SW480 (cell line): ENCODE results near the gene ENG.
"Not testable (repeated sequence)": the region's sequence is repeated elsewhere in the genome, so short reads cannot be mapped to it uniquely, and the experiment has no call there.

Experiments used
- DNase-seq: peaks from one replicate; pipeline ENCODE4 v3.0.0-alpha.2; 2016; ENCODE audit warnings: low spot score

Gene ENG

DNA sequence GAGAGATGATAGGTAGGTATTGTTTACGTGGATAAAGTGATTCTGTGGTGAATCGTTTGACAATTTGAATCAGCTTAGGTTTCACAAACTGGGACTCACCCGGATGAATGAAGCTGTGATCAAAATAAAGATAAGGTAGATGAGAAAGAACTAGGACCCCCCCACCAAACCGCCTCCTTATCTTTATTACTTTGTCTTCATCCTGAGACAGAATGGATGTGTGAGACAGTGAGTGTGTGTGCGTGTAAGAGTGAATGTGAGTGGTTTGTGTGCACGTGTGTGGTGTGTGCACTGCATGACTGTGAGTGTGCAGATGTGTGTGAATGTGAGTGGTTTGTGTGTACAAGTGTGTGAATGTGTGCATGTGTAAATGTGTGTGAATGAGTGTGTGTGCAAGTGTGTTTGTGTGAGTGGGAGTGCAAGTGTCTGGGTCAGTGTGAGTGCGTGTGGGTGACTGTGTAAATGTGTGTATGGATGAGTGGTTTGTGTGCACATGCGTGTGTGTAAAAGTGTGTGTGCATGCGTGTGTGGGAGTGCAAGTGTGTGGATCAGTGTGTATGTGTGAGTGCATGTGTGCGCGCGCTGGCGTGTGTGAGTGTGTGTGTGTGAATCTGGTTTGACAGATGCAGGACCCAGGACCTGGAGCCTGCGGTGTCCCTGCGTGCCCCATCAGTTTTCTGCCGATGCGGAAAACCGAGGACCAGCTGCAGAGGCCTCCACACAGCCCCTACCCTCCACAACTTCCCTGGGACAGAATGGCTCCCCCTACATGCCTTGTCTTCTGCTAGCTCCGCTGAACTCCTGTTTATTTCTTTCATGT, 11.4 kb upstream of the ENG start:
- DNase-seq = no peak

DNA sequence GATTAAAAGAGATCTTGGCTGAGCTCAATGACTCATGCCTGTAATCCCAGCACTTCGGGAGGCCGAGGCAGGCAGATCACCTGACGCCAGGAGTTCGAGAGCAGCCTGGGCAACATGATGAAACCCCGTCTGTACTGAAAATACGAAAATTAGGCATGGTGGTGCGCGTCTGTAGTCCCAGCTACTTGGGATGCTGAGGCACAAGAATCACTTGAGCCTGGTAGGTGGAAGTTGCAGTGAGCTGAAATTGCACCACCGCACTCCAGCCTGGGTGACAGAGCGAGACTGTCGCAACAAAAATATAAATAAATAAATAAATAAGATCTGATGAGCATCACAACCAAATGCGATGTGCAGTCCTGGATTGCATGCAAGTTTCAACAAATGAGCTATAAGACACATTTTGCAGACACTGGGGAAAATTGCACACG, 8.7 kb upstream of the ENG start:
- no peak for DNase-seq

DNA sequence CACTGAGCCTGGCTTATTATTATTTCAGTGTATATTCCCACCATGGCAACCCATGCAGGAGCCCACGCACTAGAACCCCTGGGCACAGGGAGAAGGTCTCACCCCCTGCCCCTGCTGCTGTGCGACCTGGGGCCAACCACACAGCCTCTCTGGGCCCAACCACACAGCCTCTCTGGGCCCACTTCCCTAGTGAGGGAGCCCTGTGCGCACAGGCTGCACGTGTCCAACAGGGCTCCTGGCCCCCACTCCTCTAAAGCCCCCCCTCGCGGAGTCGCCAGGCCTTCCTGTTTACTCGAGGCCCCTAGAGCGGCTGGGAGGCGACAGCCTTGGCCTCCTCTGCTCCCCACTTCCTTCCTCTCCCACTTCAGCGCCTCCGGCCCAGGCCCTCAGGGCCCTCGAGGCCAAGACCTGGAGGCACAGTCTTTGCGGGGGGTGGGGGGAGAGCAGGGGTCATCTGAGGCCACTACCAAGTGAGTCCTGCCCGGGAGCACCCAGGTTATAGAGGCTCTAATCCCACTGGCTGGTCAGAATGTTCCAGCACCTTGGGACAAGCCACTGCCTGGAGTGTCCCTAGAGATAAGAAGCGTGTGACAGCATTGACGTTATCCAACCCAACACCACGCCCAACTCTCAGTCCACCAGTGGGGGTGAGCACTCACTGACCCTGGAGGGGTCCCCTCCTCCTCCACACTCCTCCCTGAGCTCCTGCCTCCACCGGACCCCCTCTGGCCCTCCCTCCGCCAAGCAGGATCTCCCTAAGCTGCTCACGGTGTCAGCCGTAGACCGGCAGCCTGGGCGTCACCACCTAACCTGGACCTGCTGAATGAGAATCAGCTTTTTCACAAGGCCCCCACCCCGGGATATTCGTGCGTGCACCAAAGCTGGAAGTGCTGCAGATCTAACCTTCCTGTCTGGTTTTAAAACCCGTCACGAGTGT, 7.9 kb upstream of the ENG start:
- DNase-seq = no peak

DNA sequence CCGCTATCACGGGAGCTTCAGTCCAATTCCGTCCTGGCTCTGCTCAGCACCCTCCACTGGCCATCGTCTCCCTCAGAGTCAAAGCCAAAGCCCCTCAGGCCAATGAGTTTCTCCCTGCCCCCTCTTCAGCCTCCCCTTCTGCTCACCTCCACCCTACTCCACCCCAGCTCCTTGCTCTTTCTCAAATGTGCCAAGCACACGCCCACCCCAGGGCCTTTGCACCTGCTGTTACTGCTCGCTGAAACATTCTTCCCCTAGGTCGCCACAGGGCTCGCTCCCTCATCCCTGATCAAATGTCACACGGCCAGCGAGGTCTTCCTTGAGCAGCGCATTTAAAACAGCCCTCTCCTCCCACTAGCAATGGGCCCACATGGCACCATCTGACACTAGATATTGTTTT, 6.3 kb upstream of the ENG start:
- DNase-seq = no peak

DNA sequence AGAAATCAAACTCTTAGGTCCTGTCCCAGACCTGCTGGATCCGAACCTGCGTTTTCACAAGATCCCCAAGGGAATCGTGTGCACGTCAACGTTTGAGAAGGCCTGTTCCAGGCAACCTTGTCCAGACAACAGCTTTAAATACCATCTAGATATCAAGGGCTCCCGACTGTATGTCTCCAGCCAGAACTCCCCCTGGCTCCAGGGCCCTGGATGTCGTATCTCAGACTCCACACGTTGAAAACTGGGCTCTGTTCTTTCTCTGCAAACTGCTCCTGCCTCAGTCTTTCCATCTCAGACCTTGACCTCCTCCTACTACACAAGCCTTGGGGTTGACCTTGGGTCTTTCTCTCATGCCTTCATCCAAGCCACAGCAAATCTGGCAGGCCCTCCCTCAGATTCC, 5.8 kb upstream of the ENG start:
- DNase-seq = no peak

DNA sequence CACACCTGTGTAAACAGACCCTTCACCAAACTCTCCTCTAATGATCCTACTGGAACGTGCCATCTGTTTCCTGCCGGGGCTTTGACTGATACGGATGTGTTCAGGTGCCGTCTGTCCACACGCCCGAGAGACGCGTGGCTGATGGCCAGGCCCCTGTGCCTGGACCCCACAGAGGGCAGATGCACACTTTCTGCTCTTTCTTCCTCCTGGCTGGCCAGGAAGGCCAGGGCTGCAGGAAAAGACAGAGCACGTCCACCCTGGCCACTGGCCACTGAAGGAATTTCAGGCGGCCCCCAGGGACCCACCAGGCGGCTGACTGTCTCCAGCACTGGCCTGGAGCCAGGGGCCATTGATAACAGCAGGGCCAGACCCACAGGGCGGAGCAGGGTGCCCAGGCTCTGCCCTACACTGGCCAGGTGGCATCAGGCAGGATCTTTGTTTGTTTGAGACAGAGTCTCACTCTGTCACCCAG, 3.6 kb upstream of the ENG start:
- no peak for DNase-seq

DNA sequence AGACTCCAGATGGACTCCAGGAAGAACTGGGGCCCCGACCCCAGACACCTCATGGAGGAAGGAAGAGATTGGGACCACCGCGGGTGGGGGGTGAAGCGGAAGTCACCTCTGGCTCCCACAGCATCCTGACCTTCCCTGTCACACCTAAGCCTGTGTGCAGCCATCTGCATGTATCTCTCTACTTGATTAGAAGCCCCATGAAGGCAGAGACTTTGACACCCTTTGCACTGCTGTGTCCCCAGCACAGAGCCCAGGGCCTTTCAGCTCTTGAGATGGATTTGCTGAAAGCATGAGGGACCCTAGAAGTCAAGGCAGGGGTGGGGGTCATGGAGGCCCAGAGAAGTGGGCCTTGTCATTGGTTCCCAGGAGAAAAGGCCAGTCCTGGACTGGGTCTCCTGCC, 2.8 kb upstream of the ENG start:
- DNase-seq = no peak

DNA sequence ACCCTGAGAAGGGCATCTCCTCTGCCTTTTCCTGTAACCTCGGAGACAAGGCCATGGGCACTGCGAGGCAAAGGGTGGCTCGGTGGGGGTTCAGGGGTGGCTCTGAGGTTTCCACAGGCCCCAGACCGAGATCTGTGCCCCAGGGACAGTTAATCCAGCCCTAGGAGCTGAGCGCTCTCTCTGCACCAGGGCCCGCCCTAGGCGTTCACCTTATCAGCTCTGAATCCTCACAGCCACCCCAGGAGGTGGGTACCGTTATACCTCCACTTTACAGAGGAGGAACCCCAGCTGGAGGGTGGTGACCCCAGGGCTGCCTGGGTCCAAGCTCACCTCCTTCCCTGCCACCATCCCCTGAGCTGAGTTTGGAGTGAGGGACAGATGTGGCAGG, 2.3 kb upstream of the ENG start:
- no peak for DNase-seq

DNA sequence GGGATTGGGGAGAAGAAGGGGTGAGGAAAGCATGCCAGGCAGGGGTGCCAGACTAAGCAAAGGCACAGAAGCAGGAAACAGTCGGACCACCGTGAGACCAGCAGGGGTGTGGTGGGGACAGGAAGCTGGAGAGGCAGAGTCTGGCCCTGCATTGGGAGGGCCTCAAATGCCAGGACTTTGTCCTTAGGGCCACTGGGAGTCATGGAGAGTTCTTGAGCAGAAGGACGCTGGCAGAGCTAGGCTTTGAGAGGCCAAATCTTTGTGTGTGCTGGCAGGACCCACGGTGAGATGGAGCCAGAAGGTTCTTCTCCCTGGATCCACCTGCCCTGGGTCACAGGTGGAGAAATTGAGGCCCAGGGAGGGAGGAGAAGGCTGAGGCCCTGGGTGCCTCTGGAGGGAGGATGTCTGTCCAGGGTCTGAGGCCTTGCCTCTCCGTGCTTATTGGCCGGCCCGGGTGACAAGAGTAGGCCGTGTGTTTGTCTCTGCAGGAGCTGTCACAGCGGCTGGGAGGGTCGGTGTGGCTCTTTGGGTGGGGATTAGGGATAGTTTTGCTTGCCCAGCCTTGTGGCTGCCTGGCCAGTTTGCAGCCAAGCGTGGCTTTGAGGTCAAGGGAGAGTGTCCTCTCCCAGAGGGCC, 1.8 kb upstream of the ENG start:
- no peak for DNase-seq

DNA sequence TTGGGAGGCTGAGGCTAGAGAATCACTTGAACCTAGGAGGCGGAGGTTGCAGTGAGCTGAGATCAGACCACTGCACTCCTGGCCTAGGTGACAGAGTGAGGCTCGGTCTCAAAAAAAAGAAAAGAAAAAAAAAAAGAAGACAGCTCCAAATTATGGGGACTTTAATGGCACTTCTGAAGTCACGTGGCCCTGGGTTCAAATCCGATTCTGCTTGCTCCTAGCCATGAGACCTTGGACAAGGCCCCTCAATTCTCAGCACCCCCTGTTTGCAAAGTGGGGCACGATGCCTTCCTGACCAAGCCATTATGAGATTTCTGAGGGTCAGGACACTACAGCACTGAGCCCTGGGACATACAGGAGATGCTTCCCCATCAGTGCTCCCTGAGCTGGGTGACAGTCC, 1.1 kb upstream of the ENG start:
- no peak for DNase-seq

DNA sequence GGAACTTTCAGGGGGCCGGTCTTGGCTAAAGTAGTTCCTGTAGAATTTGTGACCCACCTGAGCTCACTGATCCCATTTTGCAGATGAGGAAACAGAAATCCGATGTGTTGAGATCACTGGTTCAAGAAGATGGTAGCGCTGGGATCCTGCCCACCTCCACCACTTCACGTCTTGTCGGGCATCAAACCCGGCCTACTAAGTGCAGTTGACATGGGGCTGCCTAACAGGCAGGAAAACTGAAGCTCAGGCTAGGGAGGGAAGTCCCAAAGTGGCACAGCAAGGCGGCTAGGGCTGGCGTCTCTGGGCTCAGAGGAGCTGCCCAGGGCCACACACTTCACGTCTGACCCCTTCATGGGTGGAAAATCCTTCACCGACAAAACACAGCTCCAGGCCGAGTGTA, 502 bp upstream of the ENG start:
- DNase-seq = no peak

DNA sequence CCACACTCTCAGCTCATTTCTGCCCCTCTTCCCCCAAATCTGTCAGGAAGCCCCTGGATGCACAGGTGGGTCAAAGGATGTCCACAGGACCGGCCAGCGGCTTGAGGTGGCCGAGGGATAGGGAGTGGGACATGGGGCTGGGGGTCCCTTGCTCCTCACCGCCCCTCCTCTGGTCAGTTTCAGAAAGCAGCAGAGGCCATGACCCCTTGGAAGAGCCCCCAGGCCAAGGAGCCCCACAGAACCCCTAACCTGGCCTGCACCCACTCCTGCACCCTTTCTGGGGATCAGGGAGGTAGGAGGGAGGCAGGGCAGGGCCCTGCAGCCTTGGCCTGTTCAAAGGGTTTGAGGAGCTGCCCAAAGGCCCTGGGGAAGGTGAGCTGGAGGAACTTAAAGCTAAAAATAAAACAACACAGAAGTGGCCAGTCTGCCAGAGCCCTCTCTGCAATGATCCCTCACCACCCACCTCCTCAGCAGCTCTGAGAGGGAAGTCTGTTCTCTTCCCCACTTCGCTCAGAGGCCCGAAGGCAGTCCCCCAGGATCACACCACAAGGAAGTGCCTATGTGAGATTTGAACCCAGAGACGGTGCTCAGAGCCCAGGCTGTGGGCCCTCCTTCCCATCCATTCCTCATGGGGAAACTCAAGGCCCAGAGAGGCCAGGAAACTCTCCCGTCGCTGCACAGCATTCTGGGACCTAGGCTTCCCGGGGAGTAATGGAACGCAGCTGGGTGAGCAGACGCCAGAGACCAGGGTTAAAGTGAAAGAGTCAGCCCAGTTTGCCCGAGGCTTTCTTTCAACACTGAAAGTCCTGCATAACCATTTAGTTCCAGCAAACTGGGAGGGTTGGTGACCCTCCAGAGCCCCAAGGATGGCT, 910 bp downstream of the ENG start:
- no peak for DNase-seq

DNA sequence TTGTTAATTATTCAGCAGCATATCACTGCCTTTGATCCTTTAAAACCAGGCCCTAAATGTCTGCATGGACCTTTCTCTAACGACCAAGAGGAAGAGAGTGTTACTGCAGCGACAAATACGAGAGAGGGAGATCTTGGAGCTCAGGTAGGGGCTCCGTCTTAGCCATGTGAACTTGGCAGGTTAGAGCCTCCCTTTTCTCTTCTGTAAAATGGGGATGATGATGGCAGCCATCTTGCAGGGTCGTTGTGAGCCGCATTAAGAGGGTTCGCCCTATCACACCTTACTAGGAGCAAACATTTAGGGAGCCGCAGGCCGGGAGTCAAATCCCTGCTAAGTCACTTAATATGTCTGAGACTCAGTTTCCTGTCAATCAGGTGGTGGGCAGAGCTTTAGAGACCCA, 1.6 kb downstream of the ENG start:
- no peak for DNase-seq

DNA sequence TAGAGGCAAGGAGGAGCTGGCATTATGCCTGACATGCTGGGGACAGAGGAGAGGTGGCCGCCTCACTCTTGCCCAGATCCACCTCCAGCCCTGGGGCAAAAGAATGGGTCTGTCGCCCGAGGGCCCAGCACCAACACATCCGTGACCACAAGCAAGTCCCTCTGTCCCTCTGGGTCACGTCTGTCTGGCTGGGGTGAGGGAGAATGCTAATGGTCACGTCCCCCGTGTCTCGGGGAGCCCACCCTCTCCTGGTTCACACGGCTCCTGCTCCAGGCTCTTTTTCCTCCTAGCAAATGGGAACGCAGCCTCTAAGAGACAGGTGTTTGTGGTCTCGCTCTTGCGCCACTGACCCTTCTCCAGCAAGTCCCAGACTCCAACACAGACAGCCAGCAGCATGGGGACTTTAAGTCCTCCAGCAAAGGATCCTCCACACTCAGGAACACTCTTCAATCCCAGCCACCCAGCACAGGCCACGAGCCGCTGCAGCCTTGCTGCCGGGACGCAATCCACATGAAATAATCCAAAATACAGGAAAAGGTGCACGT, 4.1 kb downstream of the ENG start:
- no peak for DNase-seq

DNA sequence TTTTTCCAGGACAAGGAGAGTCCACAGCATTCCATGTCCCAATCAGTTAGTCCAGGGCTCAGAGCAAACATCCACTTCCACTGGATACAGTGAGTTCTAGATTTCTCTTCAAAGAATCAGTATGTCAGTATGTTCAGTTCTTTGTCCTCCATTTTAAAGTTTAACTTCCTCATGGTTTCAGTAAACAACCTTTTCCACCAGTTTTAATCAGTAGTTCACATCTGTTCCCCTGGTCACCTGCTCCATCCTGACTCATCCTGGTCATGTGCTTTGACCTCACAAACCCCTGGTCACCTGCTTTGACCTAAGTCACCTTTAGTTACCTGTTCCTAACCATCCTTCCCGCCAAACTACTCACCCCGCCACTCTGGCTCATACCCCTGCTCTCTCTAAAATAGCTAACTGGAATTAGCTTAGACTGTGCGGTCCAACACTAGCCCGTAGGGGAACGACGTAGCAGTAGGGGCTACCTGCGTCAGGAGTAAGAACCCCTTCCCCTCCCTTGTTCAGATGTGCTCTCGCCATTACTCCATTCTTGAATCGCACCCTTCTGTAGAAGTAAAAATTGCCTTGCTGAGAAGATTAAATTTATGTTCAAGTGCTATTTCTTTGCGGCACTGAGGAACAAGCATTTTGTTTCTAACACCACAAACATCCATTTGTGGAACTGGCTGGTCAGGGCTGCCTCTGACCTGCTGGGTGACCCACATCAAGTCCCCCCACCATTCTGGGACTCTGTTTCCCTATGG, 5.5 kb downstream of the ENG start:
- DNase-seq = no peak

DNA sequence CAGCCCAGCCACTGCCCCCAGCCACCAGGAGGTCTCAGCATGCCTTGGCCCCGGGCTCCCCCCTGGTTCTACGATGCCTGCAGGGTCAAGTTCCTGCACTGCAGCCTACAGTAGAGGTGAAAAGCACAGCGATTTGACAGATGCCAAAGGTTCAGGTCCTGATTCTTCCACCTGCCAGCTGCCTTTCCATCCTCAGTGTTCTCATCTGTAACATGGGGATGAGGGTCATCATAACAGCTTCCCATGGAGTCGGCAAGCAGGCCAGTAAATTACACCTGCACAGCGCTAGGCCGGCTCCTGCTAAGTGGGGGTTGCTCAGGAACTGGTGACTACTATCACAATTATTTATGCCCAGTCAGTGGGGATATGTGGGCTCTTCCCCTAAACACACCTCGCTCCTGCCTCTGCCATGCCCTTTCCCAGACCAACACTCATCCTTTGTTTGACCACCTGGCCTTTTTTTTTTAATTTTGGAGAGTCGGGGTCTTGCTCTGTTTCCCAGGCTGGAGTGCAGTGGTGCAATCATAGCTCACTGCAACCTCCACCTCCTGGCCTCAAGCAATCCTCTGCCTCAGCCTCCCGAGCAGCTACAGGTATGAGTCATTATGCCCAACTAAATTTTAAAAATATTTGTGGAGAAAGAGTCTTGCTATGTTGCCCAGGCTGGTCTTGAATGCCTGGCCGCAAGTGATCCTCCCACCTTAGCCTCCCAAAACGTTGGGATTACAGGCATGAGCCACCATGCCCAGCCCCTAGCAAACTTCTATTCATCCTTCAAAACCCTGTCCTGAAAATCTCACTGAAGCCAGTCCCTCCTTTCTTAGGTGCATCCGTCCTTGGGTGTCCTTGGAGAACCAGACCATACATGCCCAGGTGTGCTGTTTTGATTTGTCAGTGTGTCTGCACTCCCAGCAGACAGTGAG, 6.4 kb downstream of the ENG start:
- no peak for DNase-seq

DNA sequence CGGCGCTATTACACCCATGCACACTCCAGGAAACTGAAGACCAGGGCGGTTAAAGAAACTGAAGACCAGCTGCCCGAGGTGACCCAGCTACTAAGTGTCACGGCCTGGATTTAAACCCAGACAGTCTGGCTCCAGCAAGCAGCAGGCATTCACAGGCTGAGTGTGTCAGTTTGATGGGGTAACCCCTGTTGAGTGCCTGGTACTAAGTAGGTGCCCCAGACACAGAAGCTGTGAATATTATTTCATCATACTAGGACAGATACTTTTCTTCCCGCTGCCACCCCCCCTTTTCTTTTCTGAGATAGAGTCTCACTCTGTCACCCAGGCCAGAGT, 7.3 kb downstream of the ENG start:
- no peak for DNase-seq

DNA sequence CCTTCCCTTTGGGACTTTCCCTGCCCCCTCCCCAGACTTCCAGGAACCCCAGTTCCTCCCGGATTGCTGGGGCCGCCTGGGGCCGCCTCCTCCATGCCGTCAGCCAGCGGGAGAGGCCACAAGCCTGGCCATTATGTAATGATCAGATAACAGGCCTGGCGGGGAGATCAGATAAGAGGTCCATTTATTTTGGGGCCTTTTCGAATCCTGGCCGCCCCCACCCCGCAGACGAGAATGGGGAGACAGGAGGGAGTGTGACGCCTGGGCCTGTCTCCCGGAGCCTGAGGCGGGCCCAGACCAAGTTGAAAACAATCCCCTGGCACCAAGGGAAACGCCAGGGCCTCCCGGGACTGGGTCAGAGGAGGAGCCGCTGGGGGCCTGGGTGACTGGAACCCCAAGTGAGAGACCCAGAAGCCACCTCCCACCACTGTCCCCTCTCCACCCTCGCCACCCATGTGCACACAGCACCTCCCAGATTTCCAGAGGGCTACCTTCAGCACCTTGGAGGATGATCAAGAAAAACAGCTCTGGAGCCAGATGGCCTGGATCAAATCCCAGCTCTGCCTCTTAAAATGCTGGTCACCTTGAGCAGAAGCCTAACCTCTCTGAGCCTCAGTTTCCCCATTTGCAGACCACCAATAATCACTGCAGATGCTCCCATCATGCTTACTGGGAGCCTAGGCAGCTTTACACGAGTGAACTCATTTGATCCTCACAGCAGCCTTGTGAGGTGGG, 7.8 kb downstream of the ENG start:
- DNase-seq = no peak

DNA sequence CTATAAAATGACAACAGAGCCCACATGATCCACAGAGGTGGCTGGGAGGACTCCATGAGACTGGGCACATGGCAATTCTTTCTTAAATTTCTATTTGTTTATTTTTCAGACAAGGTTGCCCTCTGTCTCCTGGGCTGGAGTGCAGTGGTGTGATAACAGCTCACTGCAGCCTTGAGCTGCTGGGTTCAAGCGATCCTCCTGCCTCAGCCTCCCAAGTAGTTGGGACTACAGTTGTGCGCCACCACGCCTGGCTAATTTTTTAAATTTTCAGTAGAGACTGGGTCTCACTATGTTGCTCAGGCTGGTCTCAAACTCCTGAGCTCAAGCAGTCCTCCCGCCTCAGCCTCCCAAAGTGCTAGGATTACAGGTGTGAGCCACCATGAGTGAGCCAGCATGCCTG, 8.8 kb downstream of the ENG start:
- not testable (repeated sequence) for DNase-seq
